ENCODE measurements around the gene ADTRP.

DNA sequence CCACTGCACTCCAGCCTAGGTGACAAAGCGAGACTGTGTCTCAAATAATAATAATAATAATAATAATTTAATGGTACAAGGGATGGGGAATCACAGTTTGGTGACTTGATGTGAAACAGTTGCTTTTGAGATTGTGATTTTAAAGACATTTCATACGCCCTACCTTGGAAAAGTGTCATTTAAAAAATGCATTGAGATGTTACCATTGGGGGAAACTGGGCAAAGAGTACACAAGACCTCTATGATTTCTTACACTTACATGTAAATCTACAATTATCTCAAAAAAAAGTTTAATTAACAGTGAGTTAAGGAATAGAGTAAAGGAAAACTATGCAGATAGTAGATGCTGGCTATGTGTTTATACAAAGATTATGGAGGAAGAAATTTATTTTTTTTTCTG lies 22.3 kb downstream of the ADTRP start:
- TF ChIP-seq, protein P1, sequence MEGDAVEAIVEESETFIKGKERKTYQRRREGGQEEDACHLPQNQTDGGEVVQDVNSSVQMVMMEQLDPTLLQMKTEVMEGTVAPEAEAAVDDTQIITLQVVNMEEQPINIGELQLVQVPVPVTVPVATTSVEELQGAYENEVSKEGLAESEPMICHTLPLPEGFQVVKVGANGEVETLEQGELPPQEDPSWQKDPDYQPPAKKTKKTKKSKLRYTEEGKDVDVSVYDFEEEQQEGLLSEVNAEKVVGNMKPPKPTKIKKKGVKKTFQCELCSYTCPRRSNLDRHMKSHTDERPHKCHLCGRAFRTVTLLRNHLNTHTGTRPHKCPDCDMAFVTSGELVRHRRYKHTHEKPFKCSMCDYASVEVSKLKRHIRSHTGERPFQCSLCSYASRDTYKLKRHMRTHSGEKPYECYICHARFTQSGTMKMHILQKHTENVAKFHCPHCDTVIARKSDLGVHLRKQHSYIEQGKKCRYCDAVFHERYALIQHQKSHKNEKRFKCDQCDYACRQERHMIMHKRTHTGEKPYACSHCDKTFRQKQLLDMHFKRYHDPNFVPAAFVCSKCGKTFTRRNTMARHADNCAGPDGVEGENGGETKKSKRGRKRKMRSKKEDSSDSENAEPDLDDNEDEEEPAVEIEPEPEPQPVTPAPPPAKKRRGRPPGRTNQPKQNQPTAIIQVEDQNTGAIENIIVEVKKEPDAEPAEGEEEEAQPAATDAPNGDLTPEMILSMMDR (conservative IDR thresholded peaks at IDR 0.05 in 1 of 2, IDR thresholded peaks at IDR 0.05 in 1 of 2; ENCODE audit: low read depth in 1 of 2, low read length in 2 of 2), result no peak
- TF ChIP-seq EZH2 (IDR thresholded peaks at IDR 0.05; ENCODE audit: low read length, missing control alignments), result no peak
